Upper lobe of right lung (tissue), 1 donor: ENCODE results near the gene APBB2. TPM values are rescaled to one million over a fixed set of nuclear protein-coding genes. Genes with fewer than 3 reads are reported as not detected.

ENCODE experiments used
- ATAC-seq: fragments of 200-7000 bp; cut with Tn5 transposase; one replicate; pipeline ENCODE4 v1.9.1; 2020; ENCODE audit warnings: mild to moderate bottlenecking, moderate library complexity
- DNase-seq: peaks from one replicate; pipeline ENCODE4 v3.0.0-alpha.2; 2020
- H3K27ac ChIP-seq: fragments of 200-600 bp; one replicate; pipeline ENCODE4 v1.8.0; 2022
- H3K27me3 ChIP-seq: fragments of 200-600 bp; one replicate; pipeline ENCODE4 v1.8.0; 2022; ENCODE audit warnings: mild to moderate bottlenecking
- H3K36me3 ChIP-seq: fragments of 200-600 bp; one replicate; pipeline ENCODE4 v1.8.0; 2022
- H3K4me1 ChIP-seq: fragments of 200-600 bp; one replicate; pipeline ENCODE4 v1.8.0; 2022
- H3K4me3 ChIP-seq: fragments of 200-600 bp; one replicate; pipeline ENCODE4 v1.8.0; 2022; ENCODE audit warnings: mild to moderate bottlenecking
- H3K9me3 ChIP-seq: fragments of 200-600 bp; one replicate; pipeline ENCODE4 v1.8.0; 2022
- CTCF ChIP-seq: fragments of 200-600 bp; IDR thresholded peaks from one replicate; pipeline ENCODE4 v1.8.0; 2022; ENCODE audit warnings: antibody characterized with exemption
- intact Hi-C: fragments of 100-400 bp; cut with DNase I; formaldehyde crosslinking; loops from one replicate; pipeline ENCODE4 v1.11.0; 2022
- total RNA-seq: library from RNA; stranded (reverse); fragmentation: NEBNext Ultra II Directional; extraction: Animal tissue kit (Norgen Biotek cat#: 25700); gene quantifications from one replicate; pipeline ENCODE4 v1.2.1, GENCODE V29; 2021
- donor health status: DM: no; HTN: yes; CAD: no; lungs with severe emphysema.

The APBB2 gene
- total RNA-seq, 1 donor from 2014 or later: 88.2 TPM

GRCh38 chr4:41145571-41146078 lies 68.7 kb downstream of the APBB2 start:
- ATAC-seq: no peak
- intact Hi-C loops: no loop called here
- DNase-seq: no peak

GRCh38 chr4:41144812-41145211 lies 69.5 kb downstream of the APBB2 start:
- H3K36me3 ChIP-seq: no peaks in the 10 kb centered on the region

More at GRCh38 chr4:41145571-41146078, 68.7 kb downstream of the APBB2 start:
- H3K27ac ChIP-seq: peak overlapping the region; percentile 76
- no peaks in the 10 kb centered on the region for H3K27me3 ChIP-seq
- TF ChIP-seq CTCF: no peak
- no peaks in the 10 kb centered on the region for H3K9me3 ChIP-seq
- H3K36me3 ChIP-seq: no peaks in the 10 kb centered on the region
- no peak overlapping the region for H3K4me3 ChIP-seq
- peaks cover 53% of the 10 kb centered on the region for H3K4me1 ChIP-seq

GRCh38 chr4:41144040-41144379 lies 70.3 kb downstream of the APBB2 start:
- intact Hi-C loops: no loop called here
- H3K4me1 ChIP-seq: peaks cover 53% of the 10 kb centered on the region

More at GRCh38 chr4:41144812-41145211, 69.5 kb downstream of the APBB2 start:
- Histone ChIP-seq H3K9me3 (no peaks in the 10 kb centered on the region), H3K27me3 (no peaks in the 10 kb centered on the region), H3K4me1 (peaks cover 53% of the 10 kb centered on the region), H3K27ac (peak overlapping the region; percentile 76), H3K4me3 (no peak overlapping the region)
- intact Hi-C loops: no loop called here
- DNase-seq (no peak), ATAC-seq (no peak)
- TF ChIP-seq CTCF: no peak

GRCh38 chr4:41143311-41144039 lies 70.9 kb downstream of the APBB2 start:
- TF ChIP-seq CTCF: no peak
- DNase-seq (no peak), ATAC-seq (peak; percentile 85)
- H3K9me3 ChIP-seq: no peaks in the 10 kb centered on the region
- H3K4me3 ChIP-seq: no peak overlapping the region
- peaks cover 53% of the 10 kb centered on the region for H3K4me1 ChIP-seq
- H3K36me3 ChIP-seq: no peaks in the 10 kb centered on the region
- intact Hi-C loops: no loop called here
- H3K27ac ChIP-seq: peak overlapping the region; percentile 77
- no peaks in the 10 kb centered on the region for H3K27me3 ChIP-seq

More at GRCh38 chr4:41144040-41144379, 70.3 kb downstream of the APBB2 start:
- no peaks in the 10 kb centered on the region for H3K36me3 ChIP-seq
- no peak overlapping the region for H3K4me3 ChIP-seq
- ATAC-seq (no peak), DNase-seq (no peak)
- no peaks in the 10 kb centered on the region for H3K9me3 ChIP-seq
- H3K27ac ChIP-seq: peak overlapping the region; percentile 76
- no peak for TF ChIP-seq CTCF
- H3K27me3 ChIP-seq: no peaks in the 10 kb centered on the region

- peaks cover 52% of the 10 kb centered on the region for H3K4me1 ChIP-seq
These were observed 71.7 kb downstream of the APBB2 start for GRCh38 chr4:41142376-41143310.

More at GRCh38 chr4:41142376-41143310, 71.7 kb downstream of the APBB2 start:
- DNase-seq: no peak
- Histone ChIP-seq H3K9me3 (no peaks in the 10 kb centered on the region), H3K27ac (peak overlapping the region; percentile 77), H3K27me3 (no peaks in the 10 kb centered on the region), H3K4me3 (no peak overlapping the region), H3K36me3 (no peaks in the 10 kb centered on the region)
- no peak for TF ChIP-seq CTCF
- intact Hi-C loops: no loop called here
- peak; percentile 70 for ATAC-seq
